Measurements from ENCODE around the gene UBR1.

The UBR1 gene

GRCh38 chr15:42933886-42934667 lies 171.8 kb downstream of the UBR1 start:
- TF ChIP-seq CTCF (IDR thresholded peaks at IDR 0.05): no peak

GRCh38 chr15:42932833-42933515 lies 172.9 kb downstream of the UBR1 start:
- no peak for TF ChIP-seq CTCF (IDR thresholded peaks at IDR 0.05)

- no peak for TF ChIP-seq CTCF (IDR thresholded peaks at IDR 0.05)
Observed at GRCh38 chr15:42931702-42932486, 173.9 kb downstream of the UBR1 start.

GRCh38 chr15:42929306-42929848 lies 176.5 kb downstream of the UBR1 start:
- no peak for TF ChIP-seq CTCF (IDR thresholded peaks at IDR 0.05)

GRCh38 chr15:42921342-42921731 lies 184.5 kb downstream of the UBR1 start:
- no peak for TF ChIP-seq CTCF (IDR thresholded peaks at IDR 0.05)

- no peak for TF ChIP-seq CTCF (IDR thresholded peaks at IDR 0.05)
Observed at GRCh38 chr15:42920519-42921341, 185.1 kb downstream of the UBR1 start, which contains the start of gene TTBK2. Gene TTBK2, minus strand, starts transcription at chr15:42920778. Its CDS starts 42,161 bp downstream, at chr15:42878617.
